Measurements from ENCODE around the gene PALM.

GRCh38 chr19:662207-662961, 46.4 kb upstream of the PALM start:
- TF ChIP-seq CBX3 (IDR thresholded peaks at IDR 0.05; ENCODE audit: low read depth) = no peak
- no peak for TF ChIP-seq CTCF (IDR thresholded peaks at IDR 0.05 in 2 of 3, conservative IDR thresholded peaks at IDR 0.05 in 1 of 3; ENCODE audit: borderline replicate concordance in 1 of 3, insufficient read depth in 1 of 3, low read depth in 2 of 3, low read length in 2 of 3)
- TF ChIP-seq POLR2A (IDR thresholded peaks at IDR 0.05; ENCODE audit: borderline replicate concordance, extremely low read depth, insufficient read depth, insufficient read length) = no peak
- TF ChIP-seq SIN3A (IDR thresholded peaks at IDR 0.05; ENCODE audit: low read depth) = no peak; the same call in 1 of the 2 replicates
- TF ChIP-seq POLR2AphosphoS5 (IDR thresholded peaks at IDR 0.05; ENCODE audit: low read depth, low read length) = no peak
- TF ChIP-seq EZH2phosphoT487 (IDR thresholded peaks at IDR 0.05; ENCODE audit: borderline replicate concordance) = no peak
- TF ChIP-seq EZH2 (IDR thresholded peaks at IDR 0.05) = no peak
- no peak for TF ChIP-seq ZBTB33 (IDR thresholded peaks at IDR 0.05; ENCODE audit: extremely low read depth, insufficient replicate concordance, low read length)
- TF ChIP-seq RAD21 (IDR thresholded peaks at IDR 0.05; ENCODE audit: low read depth) = no peak
